ENCODE data around the gene UVRAG. TPM values are rescaled to one million over a fixed set of nuclear protein-coding genes. Genes with fewer than 3 reads are reported as not detected.

Gene UVRAG
- total and polyA plus RNA-seq, 2 of the 4 experiments (the other 2 are of a cell fraction): 5.6 to 10.9 TPM

- Histone ChIP-seq H3K4me1 (ENCODE audit: control insufficient read depth, insufficient read depth, low read length) (peaks cover 3% of the 10 kb centered on the region; the same call in 1 of the 2 replicates), H4K91ac (ENCODE audit: insufficient read depth, low read depth, low read length) (no peak overlapping the region), H2AK9ac (replicated peaks; ENCODE audit: low read depth, low read length, poor library complexity) (no peak overlapping the region), H3K9ac (ENCODE audit: low read depth, low read length) (no peak overlapping the region), H4K8ac (ENCODE audit: low read depth in 2 of 2, low read length in 2 of 2) (no peak overlapping the region; a peak in 1 of 4 replicates), H3K4me3 (ENCODE audit: insufficient read depth, low read depth, low read length) (no peak overlapping the region), H3K4ac (ENCODE audit: low read depth, low read length) (no peak overlapping the region), H3K27ac (ENCODE audit: insufficient read depth, low read length) (no peak overlapping the region), H3K14ac (replicated peaks; ENCODE audit: low read depth, low read length) (no peak overlapping the region), H4K20me1 (ENCODE audit: insufficient read depth, low read length) (no peaks in the 10 kb centered on the region), H3K4me2 (ENCODE audit: low read depth, low read length) (no peak overlapping the region), H3K23ac (ENCODE audit: low read depth, low read length) (no peak overlapping the region; the same call in 1 of the 2 replicates), H2BK15ac (ENCODE audit: low read depth, low read length) (no peak overlapping the region), H2BK5ac (ENCODE audit: low read depth, low read length, poor library complexity, severe bottlenecking) (no peak overlapping the region), H3K36me3 (ENCODE audit: control insufficient read depth, insufficient read depth, low read length) (no peaks in the 10 kb centered on the region; the same call in 1 of the 2 replicates), H3K9me3 (ENCODE audit: control insufficient read depth, insufficient read depth, low read length) (no peaks in the 10 kb centered on the region), H2AFZ (replicated peaks; ENCODE audit: low read length, poor library complexity) (no peak overlapping the region), H3K9me1 (ENCODE audit: insufficient read depth, low read length) (peaks cover 3% of the 10 kb centered on the region; the same call in 1 of the 2 replicates), H2AK5ac (ENCODE audit: low read depth, low read length) (no peak overlapping the region), H3K18ac (ENCODE audit: low read depth, low read length) (no peak overlapping the region), H3K79me1 (ENCODE audit: low read depth in 1 of 2, low read length in 2 of 2) (no peaks in the 10 kb centered on the region), H2BK20ac (ENCODE audit: low read depth, low read length) (no peak overlapping the region), H3K56ac (ENCODE audit: extremely low read depth, insufficient read depth, low read length) (no peak overlapping the region), H4K5ac (ENCODE audit: low read depth, low read length) (no peak overlapping the region), H2BK120ac (ENCODE audit: low read depth, low read length) (no peak overlapping the region), H3K27me3 (ENCODE audit: control insufficient read depth, insufficient read depth, low read length) (no peaks in the 10 kb centered on the region)
- in situ Hi-C loops (cut with MboI; ENCODE audit: low sequenced_read_pairs) (no loop called here), intact Hi-C loops (cut with micrococcal nuclease) (no loop called here), dilution Hi-C loops (cut with HindIII; ENCODE audit: low sequenced_read_pairs, unreplicated experiment) (no loop called here)
- ATAC-seq (ENCODE audit: low read depth): no peak
- ChIA-PET POLR2A (ENCODE audit: unreplicated experiment) (no interaction called here), CTCF (no interaction called here)
- no peak for DNase-seq
- TF ChIP-seq MAZ (IDR thresholded peaks at IDR 0.05; ENCODE audit: borderline replicate concordance, low read depth, low read length): no peak
- TF ChIP-seq FOS (IDR thresholded peaks at IDR 0.05; ENCODE audit: low read depth, low read length): no peak
- TF ChIP-seq SMC3 (IDR thresholded peaks at IDR 0.05; ENCODE audit: low read depth, low read length): no peak
- TF ChIP-seq MAFK (IDR thresholded peaks at IDR 0.05; ENCODE audit: low read depth, low read length): no peak
- 100% methylated on average over 1 of the region's 3 CpGs; no CpG with 5 or more reads in 1 of the 2 experiments for WGBS, 2 experiments (ENCODE audit: extremely low coverage in 2 of 2, insufficient read length in 1 of 2)
- no TSS peak for BruUV-seq (replicated peaks)
These were observed 208.4 kb downstream of the UVRAG start for GRCh38 chr11:76023236-76024068.

Data from IMR-90 (cell line).